HL-60 (cell line): ENCODE data around the gene LRRC43.

Source experiments
- GABPA ChIP-seq: IDR thresholded peaks from 2 replicates; pipeline ENCODE4 v1.6.1; 2012; ENCODE audit warnings: low read depth
- POLR2AphosphoS5 ChIP-seq: IDR thresholded peaks from 2 replicates; pipeline ENCODE4 v1.6.1; 2012; ENCODE audit warnings: low read depth
- TF ChIP-seq, protein P1 (sequence below): IDR thresholded peaks from one replicate; pipeline ENCODE4 v1.5.1; 2011; ENCODE audit warnings: low read length, control low read depth, inconsistent platforms; ENCODE audit not compliant: insufficient read depth
- TF ChIP-seq, protein P2 (sequence below): IDR thresholded peaks from 2 replicates; pipeline ENCODE4 v1.6.1; 2012; ENCODE audit warnings: low read depth; ENCODE audit not compliant: insufficient replicate concordance

DNA sequence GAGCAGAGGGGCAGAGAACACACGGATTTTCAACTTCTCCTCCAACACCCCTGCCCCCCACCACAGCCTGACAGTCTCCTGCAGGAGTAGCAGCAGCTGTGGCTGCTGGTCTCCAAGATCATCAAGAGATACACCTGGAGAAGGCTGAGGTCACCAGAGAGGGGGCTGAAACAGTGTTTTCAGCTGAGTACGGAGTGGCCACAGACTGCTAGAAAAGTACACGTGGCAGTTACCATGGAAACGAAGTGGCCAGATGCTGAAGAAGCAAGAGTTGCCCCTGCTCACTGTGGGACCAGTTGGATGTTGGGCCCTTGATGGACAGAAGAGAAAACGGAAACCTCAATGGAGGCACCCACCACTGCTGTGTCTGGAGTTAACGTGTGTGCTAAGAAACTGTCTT is 47.9 kb downstream of the LRRC43 start:
- TF ChIP-seq, protein P1, sequence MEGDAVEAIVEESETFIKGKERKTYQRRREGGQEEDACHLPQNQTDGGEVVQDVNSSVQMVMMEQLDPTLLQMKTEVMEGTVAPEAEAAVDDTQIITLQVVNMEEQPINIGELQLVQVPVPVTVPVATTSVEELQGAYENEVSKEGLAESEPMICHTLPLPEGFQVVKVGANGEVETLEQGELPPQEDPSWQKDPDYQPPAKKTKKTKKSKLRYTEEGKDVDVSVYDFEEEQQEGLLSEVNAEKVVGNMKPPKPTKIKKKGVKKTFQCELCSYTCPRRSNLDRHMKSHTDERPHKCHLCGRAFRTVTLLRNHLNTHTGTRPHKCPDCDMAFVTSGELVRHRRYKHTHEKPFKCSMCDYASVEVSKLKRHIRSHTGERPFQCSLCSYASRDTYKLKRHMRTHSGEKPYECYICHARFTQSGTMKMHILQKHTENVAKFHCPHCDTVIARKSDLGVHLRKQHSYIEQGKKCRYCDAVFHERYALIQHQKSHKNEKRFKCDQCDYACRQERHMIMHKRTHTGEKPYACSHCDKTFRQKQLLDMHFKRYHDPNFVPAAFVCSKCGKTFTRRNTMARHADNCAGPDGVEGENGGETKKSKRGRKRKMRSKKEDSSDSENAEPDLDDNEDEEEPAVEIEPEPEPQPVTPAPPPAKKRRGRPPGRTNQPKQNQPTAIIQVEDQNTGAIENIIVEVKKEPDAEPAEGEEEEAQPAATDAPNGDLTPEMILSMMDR = no peak
- TF ChIP-seq POLR2AphosphoS5 (no peak), GABPA (no peak)
- TF ChIP-seq, protein P2, sequence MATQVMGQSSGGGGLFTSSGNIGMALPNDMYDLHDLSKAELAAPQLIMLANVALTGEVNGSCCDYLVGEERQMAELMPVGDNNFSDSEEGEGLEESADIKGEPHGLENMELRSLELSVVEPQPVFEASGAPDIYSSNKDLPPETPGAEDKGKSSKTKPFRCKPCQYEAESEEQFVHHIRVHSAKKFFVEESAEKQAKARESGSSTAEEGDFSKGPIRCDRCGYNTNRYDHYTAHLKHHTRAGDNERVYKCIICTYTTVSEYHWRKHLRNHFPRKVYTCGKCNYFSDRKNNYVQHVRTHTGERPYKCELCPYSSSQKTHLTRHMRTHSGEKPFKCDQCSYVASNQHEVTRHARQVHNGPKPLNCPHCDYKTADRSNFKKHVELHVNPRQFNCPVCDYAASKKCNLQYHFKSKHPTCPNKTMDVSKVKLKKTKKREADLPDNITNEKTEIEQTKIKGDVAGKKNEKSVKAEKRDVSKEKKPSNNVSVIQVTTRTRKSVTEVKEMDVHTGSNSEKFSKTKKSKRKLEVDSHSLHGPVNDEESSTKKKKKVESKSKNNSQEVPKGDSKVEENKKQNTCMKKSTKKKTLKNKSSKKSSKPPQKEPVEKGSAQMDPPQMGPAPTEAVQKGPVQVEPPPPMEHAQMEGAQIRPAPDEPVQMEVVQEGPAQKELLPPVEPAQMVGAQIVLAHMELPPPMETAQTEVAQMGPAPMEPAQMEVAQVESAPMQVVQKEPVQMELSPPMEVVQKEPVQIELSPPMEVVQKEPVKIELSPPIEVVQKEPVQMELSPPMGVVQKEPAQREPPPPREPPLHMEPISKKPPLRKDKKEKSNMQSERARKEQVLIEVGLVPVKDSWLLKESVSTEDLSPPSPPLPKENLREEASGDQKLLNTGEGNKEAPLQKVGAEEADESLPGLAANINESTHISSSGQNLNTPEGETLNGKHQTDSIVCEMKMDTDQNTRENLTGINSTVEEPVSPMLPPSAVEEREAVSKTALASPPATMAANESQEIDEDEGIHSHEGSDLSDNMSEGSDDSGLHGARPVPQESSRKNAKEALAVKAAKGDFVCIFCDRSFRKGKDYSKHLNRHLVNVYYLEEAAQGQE = no peak
